Activated T-cell treated with anti-CD3 and anti-CD28 coated beads for 1 hour (primary cell): ENCODE data around the gene ALDOA.

Experiments
- DNase-seq: peaks from one replicate; pipeline ENCODE4 v3.0.0-alpha.2; 2020; ENCODE audit warnings: low read depth

ALDOA gene

GRCh38 chr16:30069611-30070462, 4.3 kb downstream of the ALDOA start:
- no peak for DNase-seq

- DNase-seq: no peak
Observed at GRCh38 chr16:30070490-30070889, 4.9 kb downstream of the ALDOA start.

GRCh38 chr16:30075503-30076275, 10.1 kb downstream of the ALDOA start, which contains the start of gene PPP4C:
TSS of gene PPP4C (plus strand) at chr16:30075994. CDS start at chr16:30076378, 384 bp downstream.
- DNase-seq: peak; percentile 81

- no peak for DNase-seq
Observed at GRCh38 chr16:30076276-30076791, 10.8 kb downstream of the ALDOA start.

GRCh38 chr16:30077656-30078055, 12.1 kb downstream of the ALDOA start:
- no peak for DNase-seq

- no peak for DNase-seq
Observed at GRCh38 chr16:30078744-30079143, 13.2 kb downstream of the ALDOA start.

- no peak for DNase-seq
Observed at GRCh38 chr16:30079480-30079879, 13.9 kb downstream of the ALDOA start.

GRCh38 chr16:30082545-30083090, 17.1 kb downstream of the ALDOA start:
- DNase-seq: no peak

- DNase-seq: no peak
Observed at GRCh38 chr16:30083216-30084055, 17.9 kb downstream of the ALDOA start.

- no peak for DNase-seq
Observed at GRCh38 chr16:30084096-30084815, 18.7 kb downstream of the ALDOA start.

GRCh38 chr16:30084816-30085159, 19.2 kb downstream of the ALDOA start:
- DNase-seq: no peak

- no peak for DNase-seq
Observed at GRCh38 chr16:30085247-30085646, 19.7 kb downstream of the ALDOA start.

- no peak for DNase-seq
Observed at GRCh38 chr16:30085820-30086219, 20.3 kb downstream of the ALDOA start.

- no peak for DNase-seq
Observed at GRCh38 chr16:30086291-30087140, 21.0 kb downstream of the ALDOA start.

- DNase-seq: no peak
Observed at GRCh38 chr16:30087181-30087898, 21.8 kb downstream of the ALDOA start.

GRCh38 chr16:30088237-30088831, 22.8 kb downstream of the ALDOA start:
- no peak for DNase-seq

GRCh38 chr16:30088832-30089624, 23.5 kb downstream of the ALDOA start:
- DNase-seq: no peak
